SK-N-MC (cell line): ENCODE results near the gene EWSR1.

ENCODE experiments used
- EZH2 ChIP-seq: fragments of 200-600 bp; sonication (generic); IDR thresholded peaks from one replicate; pipeline ENCODE4 v1.6.1; 2017; ENCODE audit warnings: antibody characterized with exemption
- POLR2AphosphoS5 ChIP-seq: IDR thresholded peaks from 2 replicates; pipeline ENCODE4 v1.6.1; 2012; ENCODE audit warnings: mild to moderate bottlenecking, low read depth, low read length, borderline replicate concordance

GRCh38 chr22:29251265-29251664 lies 16.8 kb upstream of the EWSR1 start:
- TF ChIP-seq POLR2AphosphoS5 (no peak), EZH2 (no peak)
